ENCODE results near the gene CD22. TPM values are rescaled to one million over a fixed set of nuclear protein-coding genes. Genes with fewer than 3 reads are reported as not detected.
A peak's percentile ranks its signal among the peaks of the same experiment; 100 is the strongest.

The CD22 gene
- total and polyA plus RNA-seq, 4 donors, result 0.15 to 4.1 (median 1.3) TPM

DNA sequence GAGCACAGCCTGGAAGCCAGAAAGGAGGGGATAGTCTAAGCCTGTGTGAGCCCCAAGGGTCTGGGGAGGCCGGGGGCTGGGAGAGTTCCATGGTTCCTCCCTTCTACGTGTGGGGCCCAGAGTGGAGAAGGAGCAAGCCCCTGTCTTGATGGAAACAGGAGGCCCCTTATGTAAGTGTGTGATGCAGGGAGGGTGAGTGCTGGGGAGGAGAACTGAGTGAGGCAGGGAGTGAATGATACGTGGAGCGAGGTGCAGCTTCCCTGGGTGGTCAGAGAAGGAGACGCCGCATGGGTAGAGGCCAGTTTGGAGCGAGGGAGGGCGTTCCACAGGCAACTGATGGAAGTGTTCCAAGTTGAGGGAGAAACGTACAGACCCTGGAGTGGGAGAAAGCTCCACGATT is 21.1 kb upstream of the CD22 start:
- Histone ChIP-seq H3K9me3 (ENCODE audit: control insufficient read depth in 4 of 4, low read length in 3 of 4) (no peaks in the 10 kb centered on the region), H3K27me3 (ENCODE audit: control insufficient read depth in 4 of 4, insufficient read depth in 4 of 4, low read length in 3 of 4) (no peaks in the 10 kb centered on the region), H3K9ac (ENCODE audit: low read depth in 1 of 2, low read length in 2 of 2) (no peak overlapping the region), H3K4me1 (ENCODE audit: control insufficient read depth in 4 of 4, insufficient read depth in 4 of 4, low read length in 3 of 4) (peaks cover 0 to 8% (median 4%) of the 10 kb centered on the region in 4 donors), H3K36me3 (ENCODE audit: control insufficient read depth in 4 of 4, insufficient read depth in 3 of 4, low read depth in 1 of 4, low read length in 3 of 4) (no peaks in the 10 kb centered on the region), H3K27ac (ENCODE audit: low read depth in 1 of 2, low read length in 2 of 2) (no peak overlapping the region), H3K4me3 (ENCODE audit: low read depth in 1 of 3, low read length in 3 of 3) (no peak overlapping the region)
- 86% methylated on average over 10 of the region's 10 CpGs for WGBS
- DNase-seq (ENCODE audit: low spot score), result no peak
- TF ChIP-seq FOXA1 (IDR thresholded peaks at IDR 0.05), result no peak

DNA sequence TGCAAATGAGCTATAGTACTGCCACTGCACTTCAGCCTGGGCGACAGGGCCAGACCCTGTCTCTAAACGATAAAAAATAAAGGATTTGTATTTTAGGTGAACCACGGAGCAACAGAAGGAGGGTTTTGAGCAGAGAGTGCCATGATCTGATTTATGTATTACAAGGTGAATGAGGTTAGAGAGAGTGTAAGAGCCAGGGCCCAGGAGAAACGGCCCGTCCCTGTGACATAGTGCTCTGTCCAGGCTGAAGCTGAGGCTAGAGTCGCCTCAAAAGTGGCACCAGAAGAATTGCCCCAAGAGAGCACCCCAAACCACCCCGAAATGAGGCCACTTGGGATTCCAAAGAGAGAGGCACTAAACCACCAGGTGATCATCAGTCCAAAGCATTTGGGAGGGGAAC is 20.1 kb upstream of the CD22 start:
- peaks cover 0 to 8% (median 5%) of the 10 kb centered on the region in 4 donors for H3K4me1 ChIP-seq (ENCODE audit: control insufficient read depth in 4 of 4, insufficient read depth in 4 of 4, low read length in 3 of 4)
- H3K27ac ChIP-seq (ENCODE audit: low read depth in 1 of 2, low read length in 2 of 2), result no peak overlapping the region
- DNase-seq (ENCODE audit: low spot score), result no peak
- H3K4me3 ChIP-seq (ENCODE audit: low read depth in 1 of 3, low read length in 3 of 3), result no peak overlapping the region
- whole genome bisulfite sequencing, result 94% methylated on average over 7 of the region's 7 CpGs
- no peaks in the 10 kb centered on the region for H3K36me3 ChIP-seq (ENCODE audit: control insufficient read depth in 4 of 4, insufficient read depth in 3 of 4, low read depth in 1 of 4, low read length in 3 of 4)
- no peaks in the 10 kb centered on the region for H3K9me3 ChIP-seq (ENCODE audit: control insufficient read depth in 4 of 4, low read length in 3 of 4)
- H3K27me3 ChIP-seq (ENCODE audit: control insufficient read depth in 4 of 4, insufficient read depth in 4 of 4, low read length in 3 of 4), result no peaks in the 10 kb centered on the region
- no peak overlapping the region for H3K9ac ChIP-seq (ENCODE audit: low read depth in 1 of 2, low read length in 2 of 2)
- TF ChIP-seq RAD21 (IDR thresholded peaks at IDR 0.05), result no peak

DNA sequence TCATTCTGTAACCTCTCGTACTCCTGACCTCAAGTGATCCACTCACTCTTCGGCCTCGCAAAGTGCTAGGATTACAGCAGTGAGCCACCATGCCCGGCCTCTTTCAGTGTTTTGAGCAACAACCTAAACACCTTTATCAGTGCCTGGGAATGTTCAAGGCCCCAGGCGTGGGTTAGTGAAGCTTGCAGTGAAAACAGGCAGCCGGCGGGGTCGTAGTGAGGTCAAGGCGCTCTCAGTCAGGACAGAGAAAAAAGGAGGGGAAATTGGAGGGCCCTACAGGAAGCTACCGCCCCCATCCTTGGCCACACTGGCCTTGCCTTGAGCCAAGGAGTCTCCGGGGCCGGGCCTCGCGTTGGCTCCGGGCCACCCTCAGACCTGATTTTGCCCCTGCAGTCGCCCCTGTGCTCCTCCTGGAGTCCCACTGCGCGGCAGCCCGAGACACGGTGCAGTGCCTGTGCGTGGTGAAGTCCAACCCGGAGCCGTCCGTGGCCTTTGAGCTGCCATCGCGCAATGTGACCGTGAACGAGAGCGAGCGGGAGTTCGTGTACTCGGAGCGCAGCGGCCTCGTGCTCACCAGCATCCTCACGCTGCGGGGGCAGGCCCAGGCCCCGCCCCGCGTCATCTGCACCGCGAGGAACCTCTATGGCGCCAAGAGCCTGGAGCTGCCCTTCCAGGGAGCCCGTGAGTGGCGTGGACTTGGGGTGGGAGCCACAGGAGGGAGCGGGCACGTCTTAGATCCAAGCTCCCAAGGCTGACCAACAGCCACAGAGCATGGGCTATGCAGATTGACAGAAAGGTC is 19.3 kb upstream of the CD22 start:
- peak overlapping the region; percentile 7 to 16 for H3K27ac ChIP-seq (ENCODE audit: low read depth in 1 of 2, low read length in 2 of 2)
- H3K4me3 ChIP-seq (ENCODE audit: low read depth in 1 of 3, low read length in 3 of 3), result no peak overlapping the region
- peaks cover 0 to 8% (median 5%) of the 10 kb centered on the region in 4 donors for H3K4me1 ChIP-seq (ENCODE audit: control insufficient read depth in 4 of 4, insufficient read depth in 4 of 4, low read length in 3 of 4)
- no peaks in the 10 kb centered on the region for H3K27me3 ChIP-seq (ENCODE audit: control insufficient read depth in 4 of 4, insufficient read depth in 4 of 4, low read length in 3 of 4)
- H3K36me3 ChIP-seq (ENCODE audit: control insufficient read depth in 4 of 4, insufficient read depth in 3 of 4, low read depth in 1 of 4, low read length in 3 of 4), result no peaks in the 10 kb centered on the region
- H3K9me3 ChIP-seq (ENCODE audit: control insufficient read depth in 4 of 4, low read length in 3 of 4), result no peaks in the 10 kb centered on the region
- DNase-seq (ENCODE audit: low spot score), result no peak
- WGBS, result 81% methylated on average over 47 of the region's 47 CpGs
- no peak for TF ChIP-seq RAD21 (IDR thresholded peaks at IDR 0.05)
- TF ChIP-seq GABPA (IDR thresholded peaks at IDR 0.05 in 1 of 2, conservative IDR thresholded peaks at IDR 0.05 in 1 of 2), result no peak
- no peak for TF ChIP-seq JUND (IDR thresholded peaks at IDR 0.05)
- no peak for TF ChIP-seq FOXA2 (IDR thresholded peaks at IDR 0.05)
- no peak for TF ChIP-seq NR2F2 (IDR thresholded peaks at IDR 0.05)
- TF ChIP-seq HNF4A (conservative IDR thresholded peaks at IDR 0.05), result no peak
- TF ChIP-seq, protein P1, sequence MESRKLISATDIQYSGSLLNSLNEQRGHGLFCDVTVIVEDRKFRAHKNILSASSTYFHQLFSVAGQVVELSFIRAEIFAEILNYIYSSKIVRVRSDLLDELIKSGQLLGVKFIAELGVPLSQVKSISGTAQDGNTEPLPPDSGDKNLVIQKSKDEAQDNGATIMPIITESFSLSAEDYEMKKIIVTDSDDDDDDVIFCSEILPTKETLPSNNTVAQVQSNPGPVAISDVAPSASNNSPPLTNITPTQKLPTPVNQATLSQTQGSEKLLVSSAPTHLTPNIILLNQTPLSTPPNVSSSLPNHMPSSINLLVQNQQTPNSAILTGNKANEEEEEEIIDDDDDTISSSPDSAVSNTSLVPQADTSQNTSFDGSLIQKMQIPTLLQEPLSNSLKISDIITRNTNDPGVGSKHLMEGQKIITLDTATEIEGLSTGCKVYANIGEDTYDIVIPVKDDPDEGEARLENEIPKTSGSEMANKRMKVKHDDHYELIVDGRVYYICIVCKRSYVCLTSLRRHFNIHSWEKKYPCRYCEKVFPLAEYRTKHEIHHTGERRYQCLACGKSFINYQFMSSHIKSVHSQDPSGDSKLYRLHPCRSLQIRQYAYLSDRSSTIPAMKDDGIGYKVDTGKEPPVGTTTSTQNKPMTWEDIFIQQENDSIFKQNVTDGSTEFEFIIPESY (IDR thresholded peaks at IDR 0.05), result no peak
- TF ChIP-seq, protein P2, sequence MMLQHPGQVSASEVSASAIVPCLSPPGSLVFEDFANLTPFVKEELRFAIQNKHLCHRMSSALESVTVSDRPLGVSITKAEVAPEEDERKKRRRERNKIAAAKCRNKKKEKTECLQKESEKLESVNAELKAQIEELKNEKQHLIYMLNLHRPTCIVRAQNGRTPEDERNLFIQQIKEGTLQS (IDR thresholded peaks at IDR 0.05), result no peak
- TF ChIP-seq FOXA1 (IDR thresholded peaks at IDR 0.05), result no peak
- no peak for TF ChIP-seq EGR1 (IDR thresholded peaks at IDR 0.05; ENCODE audit: low read depth in 2 of 2)
- no peak for TF ChIP-seq YY1 (IDR thresholded peaks at IDR 0.05)
- no peak for TF ChIP-seq SP1 (IDR thresholded peaks at IDR 0.05)
- no peak for TF ChIP-seq RXRA (IDR thresholded peaks at IDR 0.05)
- no peak for TF ChIP-seq HNF4G (IDR thresholded peaks at IDR 0.05)
- no peak overlapping the region for H3K9ac ChIP-seq (ENCODE audit: low read depth in 1 of 2, low read length in 2 of 2)
